GM06990 (cell line): ENCODE results near the gene DTX3L.

Experiments
- DNase-seq: peaks from one replicate; pipeline ENCODE4 v3.0.0-alpha.2; 2011; ENCODE audit not compliant: insufficient read length; ENCODE audit errors: extremely low read depth
- H3K27me3 ChIP-seq: replicated peaks from 2 replicates; pipeline ENCODE4 v1.6.0; 2011; ENCODE audit warnings: low read length; ENCODE audit not compliant: control insufficient read depth, insufficient read depth
- H3K36me3 ChIP-seq: 2 replicates; pipeline ENCODE4 v1.5.1; 2011; ENCODE audit warnings: low read length; ENCODE audit not compliant: control insufficient read depth, insufficient read depth
- H3K4me3 ChIP-seq: replicated peaks from 2 replicates; pipeline ENCODE4 v1.5.1; 2011; ENCODE audit warnings: low read depth, mild to moderate bottlenecking, control low read depth, low read length
- TF ChIP-seq, protein P1 (sequence below): IDR thresholded peaks from 2 replicates; pipeline ENCODE4 v1.5.1; 2011; ENCODE audit warnings: low read length, control low read depth, mild to moderate bottlenecking, inconsistent platforms; ENCODE audit not compliant: insufficient read depth, poor library complexity, severe bottlenecking

DTX3L gene

DNA sequence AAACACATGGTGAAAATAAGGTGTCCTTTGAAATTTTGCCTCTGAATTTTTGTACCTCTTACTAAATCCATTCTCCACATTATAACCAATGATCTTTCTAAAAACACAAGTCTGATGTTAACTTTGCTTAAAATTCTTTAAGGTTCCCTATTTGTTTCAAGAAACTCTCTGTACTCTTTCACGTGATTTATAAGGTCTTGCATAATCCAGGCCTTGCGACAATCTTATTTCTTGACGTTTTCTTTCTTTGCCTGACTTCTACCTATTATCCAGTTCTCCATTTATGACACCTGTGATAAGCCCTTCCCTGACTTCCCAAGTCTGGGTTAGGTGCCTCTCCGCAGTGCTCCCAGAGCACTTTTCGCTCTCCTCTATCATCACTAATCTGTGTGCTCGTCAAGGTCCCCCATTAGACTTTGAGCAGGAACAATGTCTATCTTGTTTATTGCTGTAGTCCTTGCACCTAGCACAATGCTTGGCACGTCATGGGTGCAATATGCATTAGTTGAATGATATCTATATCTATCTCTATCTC, 25.1 kb upstream of the DTX3L start:
- TF ChIP-seq, protein P1, sequence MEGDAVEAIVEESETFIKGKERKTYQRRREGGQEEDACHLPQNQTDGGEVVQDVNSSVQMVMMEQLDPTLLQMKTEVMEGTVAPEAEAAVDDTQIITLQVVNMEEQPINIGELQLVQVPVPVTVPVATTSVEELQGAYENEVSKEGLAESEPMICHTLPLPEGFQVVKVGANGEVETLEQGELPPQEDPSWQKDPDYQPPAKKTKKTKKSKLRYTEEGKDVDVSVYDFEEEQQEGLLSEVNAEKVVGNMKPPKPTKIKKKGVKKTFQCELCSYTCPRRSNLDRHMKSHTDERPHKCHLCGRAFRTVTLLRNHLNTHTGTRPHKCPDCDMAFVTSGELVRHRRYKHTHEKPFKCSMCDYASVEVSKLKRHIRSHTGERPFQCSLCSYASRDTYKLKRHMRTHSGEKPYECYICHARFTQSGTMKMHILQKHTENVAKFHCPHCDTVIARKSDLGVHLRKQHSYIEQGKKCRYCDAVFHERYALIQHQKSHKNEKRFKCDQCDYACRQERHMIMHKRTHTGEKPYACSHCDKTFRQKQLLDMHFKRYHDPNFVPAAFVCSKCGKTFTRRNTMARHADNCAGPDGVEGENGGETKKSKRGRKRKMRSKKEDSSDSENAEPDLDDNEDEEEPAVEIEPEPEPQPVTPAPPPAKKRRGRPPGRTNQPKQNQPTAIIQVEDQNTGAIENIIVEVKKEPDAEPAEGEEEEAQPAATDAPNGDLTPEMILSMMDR: no peak
- Histone ChIP-seq H3K27me3 (no peaks in the 10 kb centered on the region), H3K4me3 (no peak overlapping the region), H3K36me3 (peaks cover 2% of the 10 kb centered on the region; the same call in 1 of the 2 replicates)
- DNase-seq: no peak

GRCh38 chr3:122546151-122546550, 18.0 kb upstream of the DTX3L start:
- no peak for DNase-seq
- Histone ChIP-seq H3K27me3 (no peaks in the 10 kb centered on the region), H3K4me3 (no peak overlapping the region), H3K36me3 (peaks cover 2% of the 10 kb centered on the region; the same call in 1 of the 2 replicates)
- TF ChIP-seq, protein P1: no peak

DNA sequence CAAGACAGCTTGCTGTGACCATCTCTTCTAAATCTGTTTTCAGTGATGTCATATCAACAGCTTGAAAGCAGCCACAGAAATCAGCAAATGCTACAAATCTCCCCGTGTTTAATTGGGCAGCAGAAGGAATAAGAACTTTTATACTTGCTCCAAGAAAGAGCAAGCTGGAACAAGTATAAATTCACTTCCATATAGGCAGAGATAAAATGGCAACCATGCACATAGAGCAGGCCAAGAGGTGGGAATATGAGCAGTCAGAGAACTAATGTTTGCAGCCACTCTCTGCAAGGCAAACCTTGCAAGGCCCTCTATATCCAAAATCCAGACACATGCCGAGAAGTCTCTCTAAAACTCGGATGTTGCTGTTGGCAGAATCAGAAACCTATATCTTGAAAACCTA, 16.1 kb upstream of the DTX3L start:
- peaks cover 2% of the 10 kb centered on the region; the same call in 1 of the 2 replicates for H3K36me3 ChIP-seq
- H3K4me3 ChIP-seq: no peak overlapping the region
- no peak for DNase-seq
- TF ChIP-seq, protein P1: no peak
- H3K27me3 ChIP-seq: no peaks in the 10 kb centered on the region

- TF ChIP-seq, protein P1: no peak
- no peak for DNase-seq
- Histone ChIP-seq H3K4me3 (no peak overlapping the region), H3K27me3 (no peaks in the 10 kb centered on the region), H3K36me3 (peaks cover 2% of the 10 kb centered on the region; the same call in 1 of the 2 replicates)
Observed at GRCh38 chr3:122548619-122549018, 15.5 kb upstream of the DTX3L start.

DNA sequence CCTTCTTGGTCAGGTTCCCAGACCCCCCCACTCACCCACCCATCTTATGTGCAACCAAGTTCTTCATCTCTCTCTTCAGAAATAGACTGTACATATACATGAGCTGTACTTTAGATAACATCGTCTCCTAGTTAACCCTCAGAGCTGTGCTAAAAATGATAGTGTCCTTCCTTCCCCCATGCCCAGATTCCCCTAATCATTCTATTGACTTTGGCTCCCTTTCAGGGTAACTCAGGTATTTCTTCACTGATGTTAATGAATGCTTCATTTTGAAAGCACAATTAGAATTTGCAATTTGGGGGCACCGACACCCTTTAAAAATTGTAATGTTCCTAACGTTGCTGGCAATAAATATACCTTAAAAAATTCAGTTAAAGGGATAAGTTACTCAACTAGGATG, 11.0 kb upstream of the DTX3L start:
- Histone ChIP-seq H3K36me3 (peaks cover 13% of the 10 kb centered on the region), H3K4me3 (no peak overlapping the region), H3K27me3 (no peaks in the 10 kb centered on the region)
- TF ChIP-seq, protein P1: no peak
- DNase-seq: no peak
